ENCODE data around the gene DDRGK1. TPM values are rescaled to one million over a fixed set of nuclear protein-coding genes. Genes with fewer than 3 reads are reported as not detected.

DDRGK1 gene
- total RNA-seq, 1 donor from 2014 or later, result 89.8 TPM

- TF ChIP-seq CTCF (IDR thresholded peaks at IDR 0.05), result no peak
- Histone ChIP-seq H3K4me3 (no peak overlapping the region), H3K9me3 (no peaks in the 10 kb centered on the region), H3K27ac (no peak overlapping the region), H3K36me3 (no peaks in the 10 kb centered on the region), H3K27me3 (ENCODE audit: low read depth) (peaks cover 26% of the 10 kb centered on the region), H3K4me1 (peaks cover 6% of the 10 kb centered on the region)
- ATAC-seq (no peak), DNase-seq (no peak)
- intact Hi-C loops (cut with DNase I), result no loop called here
Observed at GRCh38 chr20:3233131-3233990, 28.9 kb upstream of the DDRGK1 start.

DNA sequence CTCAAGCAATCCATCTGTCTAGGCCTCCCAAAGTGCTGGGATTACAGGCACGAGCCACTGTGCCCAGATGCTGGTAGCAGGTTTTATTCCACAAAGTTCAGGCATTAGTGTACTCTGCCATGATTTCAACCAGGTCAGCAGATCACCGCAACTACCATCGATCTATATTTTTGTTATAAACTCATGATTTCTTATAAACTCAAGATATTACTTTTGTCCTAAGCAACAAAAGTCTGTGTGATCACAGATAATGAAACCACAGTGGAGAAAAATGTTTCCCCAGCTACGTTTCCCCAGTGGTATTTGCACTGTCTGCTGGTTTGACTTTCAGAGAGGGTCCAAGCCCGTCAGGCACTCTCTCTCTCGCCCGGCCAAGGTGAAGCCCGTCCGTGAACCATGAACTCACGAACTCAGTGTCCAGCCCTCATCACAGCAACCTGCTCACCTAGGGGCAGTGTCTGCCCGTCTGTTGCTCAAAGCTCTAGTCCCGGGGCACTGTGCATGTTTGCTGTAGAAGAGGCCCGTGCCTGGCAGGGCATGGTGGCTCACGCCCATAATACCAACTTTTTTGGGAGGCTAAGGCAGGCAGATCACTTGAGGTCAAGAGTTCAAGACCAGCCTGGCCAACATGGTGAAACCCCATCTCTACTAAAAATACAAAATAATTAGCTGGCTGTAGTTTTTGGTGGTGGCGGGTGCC is 27.6 kb upstream of the DDRGK1 start:
- TF ChIP-seq CTCF (IDR thresholded peaks at IDR 0.05), result no peak
- no peak overlapping the region for H3K27ac ChIP-seq
- DNase-seq (no peak), ATAC-seq (no peak)
- H3K4me1 ChIP-seq, result no peaks in the 10 kb centered on the region
- intact Hi-C loops (cut with DNase I), result no loop called here
- H3K27me3 ChIP-seq (ENCODE audit: low read depth), result peaks cover 13% of the 10 kb centered on the region
- H3K36me3 ChIP-seq, result no peaks in the 10 kb centered on the region
- H3K4me3 ChIP-seq, result no peak overlapping the region
- H3K9me3 ChIP-seq, result no peaks in the 10 kb centered on the region

GRCh38 chr20:3231116-3231515 is 26.6 kb upstream of the DDRGK1 start:
- no peak for ATAC-seq
- intact Hi-C loops (cut with DNase I), result no loop called here
- no peak for TF ChIP-seq CTCF (IDR thresholded peaks at IDR 0.05)
- H3K4me1 ChIP-seq, result no peaks in the 10 kb centered on the region
- no peaks in the 10 kb centered on the region for H3K9me3 ChIP-seq
- H3K27ac ChIP-seq, result no peak overlapping the region
- H3K36me3 ChIP-seq, result no peaks in the 10 kb centered on the region
- no peak for DNase-seq
- no peak overlapping the region for H3K4me3 ChIP-seq
- H3K27me3 ChIP-seq (ENCODE audit: low read depth), result peaks cover 5% of the 10 kb centered on the region

- Histone ChIP-seq H3K27ac (no peak overlapping the region), H3K9me3 (no peaks in the 10 kb centered on the region), H3K4me1 (no peaks in the 10 kb centered on the region), H3K4me3 (no peak overlapping the region), H3K27me3 (ENCODE audit: low read depth) (peaks cover 5% of the 10 kb centered on the region), H3K36me3 (no peaks in the 10 kb centered on the region)
- DNase-seq (no peak), ATAC-seq (no peak)
- TF ChIP-seq CTCF (IDR thresholded peaks at IDR 0.05), result no peak
- intact Hi-C loops (cut with DNase I), result no loop called here
Observed at GRCh38 chr20:3229798-3230197, 25.3 kb upstream of the DDRGK1 start.

DNA sequence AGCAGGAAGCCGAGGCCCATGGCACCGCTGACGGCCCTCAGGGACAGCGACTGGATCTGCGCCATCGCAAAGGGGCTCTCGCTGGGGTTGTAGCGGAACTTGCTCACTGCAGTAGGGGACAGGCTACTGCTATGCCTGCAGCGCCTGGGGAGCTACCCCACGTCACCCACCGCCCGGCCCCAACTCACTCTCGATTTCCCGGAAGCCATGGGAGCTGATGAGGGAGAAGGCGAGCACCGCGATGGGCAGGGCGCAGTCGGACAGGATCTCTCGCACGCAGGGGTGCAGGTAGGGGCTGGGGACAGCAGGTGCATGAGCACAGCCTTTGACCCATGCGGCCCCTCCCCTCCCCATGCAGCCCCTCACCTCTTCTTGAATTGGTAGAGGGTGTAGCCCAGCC is 24.7 kb upstream of the DDRGK1 start:
- Histone ChIP-seq H3K27ac (no peak overlapping the region), H3K4me3 (no peak overlapping the region), H3K27me3 (ENCODE audit: low read depth) (peaks cover under 1% of the 10 kb centered on the region), H3K36me3 (peaks cover 4% of the 10 kb centered on the region), H3K9me3 (no peaks in the 10 kb centered on the region), H3K4me1 (no peaks in the 10 kb centered on the region)
- ATAC-seq (no peak), DNase-seq (no peak)
- intact Hi-C loops (cut with DNase I), result no loop called here
- TF ChIP-seq CTCF (IDR thresholded peaks at IDR 0.05), result no peak
